ACC112 (cell line): ENCODE data around the gene HNMT.
"Not testable (repeated sequence)": the region's sequence is repeated elsewhere in the genome, so short reads cannot be mapped to it uniquely, and the experiment has no call there.

ENCODE experiments used
- H2AFZ ChIP-seq: fragments of 200-600 bp; sonication (generic); one replicate; pipeline ENCODE4 v1.6.0; 2017; ENCODE audit warnings: antibody characterized with exemption, low read length; ENCODE audit not compliant: unreplicated experiment
- H3K27ac ChIP-seq: fragments of 200-600 bp; sonication (generic); 2 replicates; pipeline ENCODE4 v1.5.1; 2014; ENCODE audit warnings: low read depth, mild to moderate bottlenecking, antibody characterized with exemption, low read length, moderate library complexity
- H3K27me3 ChIP-seq: fragments of 200-600 bp; sonication (generic); 2 replicates; pipeline ENCODE4 v1.6.1; 2014; ENCODE audit warnings: mild to moderate bottlenecking, antibody characterized with exemption, low read length, moderate library complexity, mixed read lengths; ENCODE audit not compliant: insufficient read depth
- H3K36me3 ChIP-seq: fragments of 200-600 bp; sonication (generic); 2 replicates; pipeline ENCODE4 v1.6.1; 2016; ENCODE audit warnings: mild to moderate bottlenecking, antibody characterized with exemption, low read length, moderate library complexity, mixed read lengths; ENCODE audit not compliant: insufficient read depth
- H3K4me1 ChIP-seq: fragments of 200-600 bp; sonication (generic); one replicate; pipeline ENCODE4 v1.6.1; 2016; ENCODE audit warnings: low read length, mixed read lengths; ENCODE audit not compliant: insufficient read depth, unreplicated experiment, control insufficient read depth
- H3K4me3 ChIP-seq: fragments of 200-600 bp; sonication (generic); 2 replicates; pipeline ENCODE4 v1.5.1; 2014; ENCODE audit warnings: mild to moderate bottlenecking, low read depth, low read length
- H3K79me2 ChIP-seq: fragments of 200-600 bp; sonication (generic); one replicate; pipeline ENCODE4 v1.6.0; 2016; ENCODE audit warnings: low read length; ENCODE audit not compliant: control insufficient read depth, unreplicated experiment, insufficient read depth

The HNMT gene

DNA sequence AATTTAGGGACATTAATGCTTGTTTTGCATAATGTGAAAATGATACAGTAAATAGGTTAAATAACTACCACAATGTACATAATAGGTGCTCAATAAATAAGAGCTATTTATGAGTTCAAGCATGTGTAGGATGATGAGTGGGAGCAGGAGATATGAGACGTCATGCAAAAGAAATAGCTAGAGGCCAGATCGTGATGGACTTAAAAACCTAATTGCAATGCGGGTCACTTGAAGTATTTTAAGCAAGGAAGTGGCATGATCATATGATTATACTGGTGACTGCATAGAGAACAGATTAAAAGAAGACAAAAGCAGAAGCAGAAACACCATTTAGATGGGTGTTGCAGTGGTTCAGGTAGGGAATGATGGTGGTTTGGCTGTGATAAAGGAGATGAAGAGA, 78.0 kb downstream of the HNMT start:
- no peak overlapping the region for H3K4me3 ChIP-seq
- H3K27ac ChIP-seq: no peak overlapping the region
- no peaks in the 10 kb centered on the region for H3K36me3 ChIP-seq
- H2AFZ ChIP-seq: no peak overlapping the region
- H3K27me3 ChIP-seq: no peaks in the 10 kb centered on the region
- no peaks in the 10 kb centered on the region for H3K4me1 ChIP-seq
- H3K79me2 ChIP-seq: no peaks in the 10 kb centered on the region

DNA sequence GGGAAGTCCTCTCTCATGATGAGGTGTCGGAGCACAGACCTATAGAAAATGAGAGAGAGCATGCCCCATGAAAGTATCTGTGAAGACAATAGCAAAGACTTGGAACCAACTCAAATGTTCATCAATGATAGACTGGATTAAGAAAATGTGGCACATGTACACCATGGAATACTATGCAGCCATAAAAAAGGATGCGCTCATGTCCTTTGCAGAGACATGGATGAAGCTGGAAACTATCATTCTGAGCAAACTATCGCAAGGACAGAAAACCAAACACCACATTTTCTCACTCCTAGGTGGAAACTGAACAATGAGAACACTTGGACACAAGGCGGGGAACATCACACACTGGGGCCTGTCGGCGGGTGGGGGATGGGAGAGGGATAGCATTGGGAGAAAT, 79.3 kb downstream of the HNMT start:
- H3K4me3 ChIP-seq, H3K27ac ChIP-seq, H3K79me2 ChIP-seq, H3K36me3 ChIP-seq, H2AFZ ChIP-seq, H3K27me3 ChIP-seq, H3K4me1 ChIP-seq: not testable (repeated sequence)

DNA sequence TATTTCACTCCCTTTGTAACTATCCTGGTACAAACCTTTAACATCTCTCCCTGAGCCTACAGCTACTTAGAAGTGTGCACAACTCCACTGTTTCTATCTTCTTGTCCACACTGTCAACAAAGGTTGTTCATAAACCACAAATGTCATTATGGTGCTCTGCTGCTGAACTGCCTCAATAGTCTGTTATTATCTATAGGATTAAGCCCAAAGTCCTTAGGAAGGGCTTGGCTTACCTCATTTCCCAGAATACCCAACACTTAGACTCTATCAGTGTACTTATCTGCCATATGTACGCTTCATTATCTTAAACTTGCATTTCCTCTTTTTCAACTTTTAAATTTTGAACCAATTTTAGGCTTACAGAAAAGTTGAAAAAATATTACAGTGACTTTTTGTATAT, 94.2 kb downstream of the HNMT start:
- no peaks in the 10 kb centered on the region for H3K36me3 ChIP-seq
- no peak overlapping the region for H3K27ac ChIP-seq
- no peak overlapping the region for H3K4me3 ChIP-seq
- H3K79me2 ChIP-seq: no peaks in the 10 kb centered on the region
- no peaks in the 10 kb centered on the region; the same call in 1 of the 2 replicates for H3K27me3 ChIP-seq
- H2AFZ ChIP-seq: no peak overlapping the region
- peaks cover 20% of the 10 kb centered on the region for H3K4me1 ChIP-seq

DNA sequence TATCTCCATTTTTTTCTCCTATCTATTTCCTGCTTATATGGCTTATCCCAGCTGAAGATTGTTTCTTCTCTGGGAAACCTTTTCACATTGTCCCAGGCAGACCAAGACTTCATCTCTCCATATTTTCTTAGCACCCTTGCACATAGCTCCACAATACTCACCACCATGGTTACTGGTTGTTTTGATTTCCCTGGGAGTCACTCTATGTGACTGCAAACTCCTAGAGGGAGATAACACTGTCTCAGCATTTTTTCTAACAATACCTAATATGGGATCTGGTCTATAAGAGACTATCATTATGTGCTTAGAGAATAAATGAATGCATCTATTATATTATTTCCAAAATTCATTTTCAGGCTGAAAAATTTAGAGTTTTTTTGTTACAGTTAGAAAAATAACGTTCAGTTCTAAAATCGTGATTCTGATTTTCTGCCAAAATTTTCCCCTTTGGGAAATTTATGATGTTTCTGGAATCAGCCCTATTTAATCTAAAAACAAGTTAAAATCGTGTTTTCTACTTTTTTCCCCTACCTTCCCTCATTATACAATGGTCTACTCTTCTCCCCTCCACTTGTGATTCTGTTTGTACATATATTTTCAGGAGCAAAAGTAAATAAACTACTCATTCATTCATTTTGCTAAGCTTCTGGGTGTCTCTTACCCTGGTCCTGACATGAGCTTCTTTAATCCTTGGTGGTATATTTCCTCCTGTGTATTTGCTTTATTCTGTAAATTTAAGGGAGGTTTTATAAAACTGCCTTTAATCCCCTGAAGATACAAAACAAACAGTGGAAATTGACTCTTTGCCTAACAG, 95.4 kb downstream of the HNMT start:
- H3K27me3 ChIP-seq: no peaks in the 10 kb centered on the region; the same call in 1 of the 2 replicates
- peak overlapping the region; percentile 54 for H3K27ac ChIP-seq
- peak overlapping the region; percentile 38; the same call in 1 of the 2 replicates for H3K4me3 ChIP-seq
- H3K4me1 ChIP-seq: peaks cover 20% of the 10 kb centered on the region
- no peaks in the 10 kb centered on the region for H3K79me2 ChIP-seq
- H2AFZ ChIP-seq: no peak overlapping the region
- no peaks in the 10 kb centered on the region for H3K36me3 ChIP-seq

DNA sequence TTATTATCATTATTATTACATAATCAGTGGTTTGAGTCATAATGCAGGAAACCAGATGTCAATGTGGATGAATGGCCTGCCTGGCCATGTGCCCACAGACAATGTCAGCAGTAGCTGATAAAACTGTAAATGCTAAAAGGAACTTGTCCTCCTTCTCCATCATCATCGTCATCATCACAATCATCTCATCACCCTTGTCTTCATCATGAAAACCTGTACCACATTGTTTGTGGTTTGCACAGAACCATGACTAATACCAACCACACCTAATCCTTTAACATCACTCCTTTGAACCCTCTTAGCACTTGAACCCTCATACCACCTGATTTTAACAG, 96.0 kb downstream of the HNMT start:
- Histone ChIP-seq H3K4me3 (no peak overlapping the region), H3K36me3 (no peaks in the 10 kb centered on the region), H3K4me1 (peaks cover 20% of the 10 kb centered on the region), H3K27ac (peak overlapping the region; percentile 54), H2AFZ (no peak overlapping the region), H3K79me2 (no peaks in the 10 kb centered on the region), H3K27me3 (no peaks in the 10 kb centered on the region; the same call in 1 of the 2 replicates)

DNA sequence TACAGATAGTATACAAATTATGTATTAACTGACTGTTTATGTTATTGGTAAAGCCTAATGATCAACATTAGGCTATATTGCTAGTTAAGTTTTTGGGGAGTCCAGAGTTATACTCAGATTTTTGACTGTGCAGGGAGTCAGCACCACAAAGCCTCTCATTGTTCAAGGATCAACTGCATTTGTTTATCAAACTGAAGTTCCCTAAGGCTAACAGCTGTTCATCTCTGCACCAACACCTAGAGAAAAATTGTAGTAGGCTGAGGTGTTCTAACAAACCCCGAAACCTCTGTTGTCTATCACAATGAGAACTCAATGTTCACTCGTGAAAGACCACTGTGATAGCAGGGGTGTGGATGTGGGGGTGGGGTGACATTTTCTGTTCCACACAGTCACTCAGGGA, 97.7 kb downstream of the HNMT start:
- Histone ChIP-seq H3K4me3 (no peak overlapping the region), H2AFZ (no peak overlapping the region), H3K4me1 (peaks cover 20% of the 10 kb centered on the region), H3K27ac (no peak overlapping the region), H3K36me3 (no peaks in the 10 kb centered on the region), H3K79me2 (no peaks in the 10 kb centered on the region), H3K27me3 (no peaks in the 10 kb centered on the region; the same call in 1 of the 2 replicates)

DNA sequence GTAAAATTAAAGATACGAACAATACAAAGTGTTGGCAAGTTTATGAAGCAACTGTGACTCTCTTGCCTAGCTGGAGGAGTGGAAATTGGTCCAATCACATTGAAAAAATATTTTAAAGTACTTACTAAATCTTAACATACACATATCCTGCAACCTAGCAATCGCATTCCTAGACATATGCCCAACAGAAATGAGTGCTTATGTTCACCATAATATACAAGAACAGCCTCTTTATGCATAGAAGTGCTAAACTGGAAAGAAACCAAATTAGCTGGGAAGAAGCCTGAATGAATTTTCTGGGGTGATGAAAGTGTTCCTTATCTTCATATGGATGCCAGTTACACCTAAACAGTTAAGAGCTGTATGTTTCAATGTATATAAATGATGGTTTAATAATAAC, 98.9 kb downstream of the HNMT start:
- no peak overlapping the region for H3K27ac ChIP-seq
- H3K36me3 ChIP-seq: no peaks in the 10 kb centered on the region
- no peak overlapping the region for H3K4me3 ChIP-seq
- H3K79me2 ChIP-seq: no peaks in the 10 kb centered on the region
- no peaks in the 10 kb centered on the region; the same call in 1 of the 2 replicates for H3K27me3 ChIP-seq
- no peak overlapping the region for H2AFZ ChIP-seq
- peaks cover 20% of the 10 kb centered on the region for H3K4me1 ChIP-seq
